Measurements from ENCODE around the gene SLC39A7.

DNA sequence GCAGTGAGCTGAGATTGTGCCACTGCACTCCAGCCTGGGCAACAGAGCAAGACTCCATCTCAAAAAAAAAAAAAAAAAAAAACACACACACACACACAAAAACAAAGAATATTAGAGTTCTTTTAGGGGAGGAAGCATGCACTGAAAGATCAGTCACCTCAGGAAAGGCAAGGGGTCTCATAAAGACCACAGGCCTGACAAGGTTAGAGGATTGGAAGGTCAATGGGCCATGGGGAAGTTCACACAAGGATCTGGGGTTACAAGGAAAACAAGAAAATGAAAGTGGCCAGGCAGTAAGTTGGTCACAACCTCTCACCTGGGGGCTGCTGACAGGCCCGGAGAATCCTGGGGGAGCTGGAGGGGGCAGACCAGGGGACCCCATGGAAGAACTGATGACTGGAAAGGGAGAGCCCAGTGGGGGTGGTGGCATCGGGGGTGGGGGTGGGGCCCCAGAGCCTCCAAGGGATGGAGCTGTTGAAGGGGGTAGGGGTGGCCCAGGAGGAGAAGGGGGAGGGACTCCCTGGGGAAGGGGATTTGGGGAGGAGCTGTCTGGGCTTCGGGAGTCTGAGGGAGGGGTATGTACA is 1.7 kb upstream of the SLC39A7 start:
- TF ChIP-seq, protein P1, sequence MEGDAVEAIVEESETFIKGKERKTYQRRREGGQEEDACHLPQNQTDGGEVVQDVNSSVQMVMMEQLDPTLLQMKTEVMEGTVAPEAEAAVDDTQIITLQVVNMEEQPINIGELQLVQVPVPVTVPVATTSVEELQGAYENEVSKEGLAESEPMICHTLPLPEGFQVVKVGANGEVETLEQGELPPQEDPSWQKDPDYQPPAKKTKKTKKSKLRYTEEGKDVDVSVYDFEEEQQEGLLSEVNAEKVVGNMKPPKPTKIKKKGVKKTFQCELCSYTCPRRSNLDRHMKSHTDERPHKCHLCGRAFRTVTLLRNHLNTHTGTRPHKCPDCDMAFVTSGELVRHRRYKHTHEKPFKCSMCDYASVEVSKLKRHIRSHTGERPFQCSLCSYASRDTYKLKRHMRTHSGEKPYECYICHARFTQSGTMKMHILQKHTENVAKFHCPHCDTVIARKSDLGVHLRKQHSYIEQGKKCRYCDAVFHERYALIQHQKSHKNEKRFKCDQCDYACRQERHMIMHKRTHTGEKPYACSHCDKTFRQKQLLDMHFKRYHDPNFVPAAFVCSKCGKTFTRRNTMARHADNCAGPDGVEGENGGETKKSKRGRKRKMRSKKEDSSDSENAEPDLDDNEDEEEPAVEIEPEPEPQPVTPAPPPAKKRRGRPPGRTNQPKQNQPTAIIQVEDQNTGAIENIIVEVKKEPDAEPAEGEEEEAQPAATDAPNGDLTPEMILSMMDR (conservative IDR thresholded peaks at IDR 0.05 in 1 of 2, IDR thresholded peaks at IDR 0.05 in 1 of 2; ENCODE audit: extremely low read depth in 1 of 2, insufficient read depth in 1 of 2, low read depth in 1 of 2, low read length in 2 of 2), result no peak
- TF ChIP-seq EZH2 (IDR thresholded peaks at IDR 0.05; ENCODE audit: borderline replicate concordance, low read length), result no peak

All from mammary epithelial cell (primary cell).